Sigmoid colon (tissue), 7 donors: ENCODE data around the gene MED26. TPM values are rescaled to one million over a fixed set of nuclear protein-coding genes. Genes with fewer than 3 reads are reported as not detected.
"Not testable (repeated sequence)": the region's sequence is repeated elsewhere in the genome, so short reads cannot be mapped to it uniquely, and the experiment has no call there.

Source experiments
- DNase-seq: peaks from one replicate; pipeline ENCODE4 v3.0.0-alpha.2; 2019
- H3K27ac ChIP-seq, 4 donors: fragments of 200-600 bp; sonication (generic); one replicate each; pipeline ENCODE4 v1.5.1; 2016 to 2019; ENCODE audit warnings: mild to moderate bottlenecking in 1 of 4
- H3K27me3 ChIP-seq, 3 donors: fragments of 200-600 bp; sonication (generic); one replicate each; pipeline ENCODE4 v1.5.1; 2019; ENCODE audit warnings: mild to moderate bottlenecking in 1 of 3
- H3K36me3 ChIP-seq, 4 donors: fragments of 200-600 bp; sonication (generic); one replicate each; pipeline ENCODE4 v1.5.1; 2016 to 2019
- H3K4me1 ChIP-seq, 4 donors: fragments of 200-600 bp; sonication (generic); one replicate each; pipeline ENCODE4 v1.5.1; 2017 to 2019
- H3K4me3 ChIP-seq, 4 donors: fragments of 200-600 bp; sonication (generic); one replicate each; pipeline ENCODE4 v1.5.1; 2017 to 2019; ENCODE audit warnings: mild to moderate bottlenecking in 2 of 4, moderate library complexity in 1 of 4
- H3K9me3 ChIP-seq, 4 donors: fragments of 200-600 bp in 3 of 4; sonication (generic) in 3 of 4; one replicate each; pipeline versions ENCODE4 v1.5.1 to v1.6.1; 2013 to 2019
- CTCF ChIP-seq, 4 experiments: fragments of 450-650 bp in 3 of 4; fragments of 200-600 bp in 1 of 4; IDR thresholded peaks; one replicate each; pipeline ENCODE4 v1.5.1; 2016 to 2019; ENCODE audit warnings: antibody characterized with exemption in 4 of 4, mild to moderate bottlenecking in 3 of 4, moderate library complexity in 2 of 4
- EP300 ChIP-seq, 4 donors: sonication (generic); formaldehyde crosslinking; IDR thresholded peaks; one replicate each; pipeline ENCODE4 v1.6.1; 2017; ENCODE audit warnings: antibody characterized with exemption in 4 of 4
- POLR2A ChIP-seq, 2 donors: fragments of 450-650 bp; IDR thresholded peaks; one replicate each; pipeline ENCODE4 v1.6.1; 2016; ENCODE audit warnings: antibody characterized with exemption in 2 of 2, mild to moderate bottlenecking in 2 of 2, moderate library complexity in 2 of 2
- POLR2AphosphoS5 ChIP-seq, 4 donors: sonication (generic); formaldehyde crosslinking; IDR thresholded peaks; one replicate each; pipeline ENCODE4 v1.6.1; 2017; ENCODE audit warnings: antibody characterized with exemption in 4 of 4
- WGBS, 2 donors: extraction: QIAGEN DNeasy Blood & Tissue Kit; methylation state at CpG; one replicate each; pipeline ENCODE4 v1.1.7; 2013; 5-methylcytosine and 5-hydroxymethylcytosine counted together
- intact Hi-C: fragments of 100-400 bp; cut with DNase I; formaldehyde crosslinking; loops from one replicate; pipeline ENCODE4 v1.15.1; 2023
- polyA plus RNA-seq, 3 donors: library from polyadenylated mRNA; stranded (reverse); fragments of 200-250 nt; gene quantifications; one replicate each; pipeline ENCODE4 v1.2.3, GENCODE V29; 2013
- total RNA-seq, 4 donors: library from RNA; depleted of rRNA; stranded (reverse); fragments of >200 nt; gene quantifications; one replicate each; pipeline ENCODE4 v1.1.0, GENCODE V29; 2016
- donor health status: healthy with polysubstance abuse.
- donor health status: Bipolar disorder and iron deficiency.
- donor health status: healthy.

Gene MED26
- total and polyA plus RNA-seq, 7 donors = 3.0 to 7.9 (median 5.4) TPM

GRCh38 chr19:16673231-16673630, 45.2 kb upstream of the MED26 start:
- H3K4me3 ChIP-seq = no peak overlapping the region
- TF ChIP-seq POLR2AphosphoS5 (IDR thresholded peaks at IDR 0.05) (no peak), CTCF (IDR thresholded peaks at IDR 0.05) (no peak)
- H3K4me1 ChIP-seq = no peaks in the 10 kb centered on the region
- H3K36me3 ChIP-seq = no peaks in the 10 kb centered on the region
- H3K27me3 ChIP-seq = no peaks in the 10 kb centered on the region
- 88 to 89% methylated on average over 3 of the region's 3 CpGs for WGBS, 2 donors
- intact Hi-C loops = no loop called here
- H3K27ac ChIP-seq = no peak overlapping the region
- no peak for DNase-seq
- no peaks in the 10 kb centered on the region for H3K9me3 ChIP-seq

- Histone ChIP-seq H3K4me3 (no peak overlapping the region), H3K27me3 (no peaks in the 10 kb centered on the region), H3K9me3 (no peaks in the 10 kb centered on the region), H3K27ac (no peak overlapping the region), H3K4me1 (no peaks in the 10 kb centered on the region), H3K36me3 (no peaks in the 10 kb centered on the region)
- TF ChIP-seq CTCF (IDR thresholded peaks at IDR 0.05) (no peak), POLR2A (IDR thresholded peaks at IDR 0.05) (no peak), EP300 (IDR thresholded peaks at IDR 0.05) (no peak), POLR2AphosphoS5 (IDR thresholded peaks at IDR 0.05) (no peak)
- intact Hi-C loops = no loop called here
- DNase-seq = no peak
- WGBS, 2 donors = 30 to 69% methylated on average over 12 of the region's 12 CpGs
Observed at GRCh38 chr19:16671652-16672274, 43.8 kb upstream of the MED26 start.

- DNase-seq = no peak
- WGBS, 2 donors = 93 to 95% methylated on average over 13 of the region's 13 CpGs
- Histone ChIP-seq H3K9me3 (no peaks in the 10 kb centered on the region), H3K27me3 (no peaks in the 10 kb centered on the region), H3K36me3 (no peaks in the 10 kb centered on the region), H3K4me3 (no peak overlapping the region), H3K27ac (no peak overlapping the region), H3K4me1 (no peaks in the 10 kb centered on the region)
- TF ChIP-seq EP300 (IDR thresholded peaks at IDR 0.05) (no peak), POLR2A (IDR thresholded peaks at IDR 0.05) (no peak), CTCF (IDR thresholded peaks at IDR 0.05) (no peak), POLR2AphosphoS5 (IDR thresholded peaks at IDR 0.05) (no peak)
- intact Hi-C loops = no loop called here
Observed at GRCh38 chr19:16670291-16670690, 42.3 kb upstream of the MED26 start.

GRCh38 chr19:16668702-16669101, 40.7 kb upstream of the MED26 start:
- H3K27me3 ChIP-seq, H3K27ac ChIP-seq, DNase-seq, intact Hi-C loops, H3K9me3 ChIP-seq, H3K4me1 ChIP-seq, H3K4me3 ChIP-seq, H3K36me3 ChIP-seq: not testable (repeated sequence)
- 88 to 94% methylated on average over 4 of the region's 4 CpGs for WGBS, 2 donors

- TF ChIP-seq POLR2AphosphoS5 (IDR thresholded peaks at IDR 0.05) = no peak
- TF ChIP-seq EP300 (IDR thresholded peaks at IDR 0.05) = no peak
- TF ChIP-seq POLR2A (IDR thresholded peaks at IDR 0.05) = no peak
- TF ChIP-seq CTCF (IDR thresholded peaks at IDR 0.05) = no peak
- WGBS, 2 donors = 94 to 96% methylated on average over 5 of the region's 5 CpGs
Observed at GRCh38 chr19:16668176-16668575, 40.2 kb upstream of the MED26 start.

More at GRCh38 chr19:16668176-16668575, 40.2 kb upstream of the MED26 start:
- no peaks in the 10 kb centered on the region for H3K9me3 ChIP-seq
- intact Hi-C loops = no loop called here
- no peaks in the 10 kb centered on the region for H3K27me3 ChIP-seq
- no peaks in the 10 kb centered on the region for H3K4me1 ChIP-seq
- DNase-seq = no peak
- no peak overlapping the region for H3K4me3 ChIP-seq
- H3K36me3 ChIP-seq = no peaks in the 10 kb centered on the region
- no peak overlapping the region for H3K27ac ChIP-seq
